Measurements from ENCODE around the gene ERBB4. TPM values are rescaled to one million over a fixed set of nuclear protein-coding genes. Genes with fewer than 3 reads are reported as not detected.

ERBB4 gene
- polyA plus RNA-seq (2011; rRNA removed) (not detected in 2 replicates), polyA plus RNA-seq (2017; fragmentation: RNase III; extraction: RNeasy Plus Mini Kit Qiagen cat#74134 plus additional on column Dnase treatment) (not detected in 3 replicates), polyA minus RNA-seq (2011; rRNA and poly(A)+ RNA removed) (not detected in 2 replicates)
- not detected in 2 replicates for polyA plus RNA-seq (2012; cell fraction: cytosol; rRNA removed)
- polyA plus RNA-seq (2012; cell fraction: nucleus; rRNA removed) = not detected in 2 replicates

DNA sequence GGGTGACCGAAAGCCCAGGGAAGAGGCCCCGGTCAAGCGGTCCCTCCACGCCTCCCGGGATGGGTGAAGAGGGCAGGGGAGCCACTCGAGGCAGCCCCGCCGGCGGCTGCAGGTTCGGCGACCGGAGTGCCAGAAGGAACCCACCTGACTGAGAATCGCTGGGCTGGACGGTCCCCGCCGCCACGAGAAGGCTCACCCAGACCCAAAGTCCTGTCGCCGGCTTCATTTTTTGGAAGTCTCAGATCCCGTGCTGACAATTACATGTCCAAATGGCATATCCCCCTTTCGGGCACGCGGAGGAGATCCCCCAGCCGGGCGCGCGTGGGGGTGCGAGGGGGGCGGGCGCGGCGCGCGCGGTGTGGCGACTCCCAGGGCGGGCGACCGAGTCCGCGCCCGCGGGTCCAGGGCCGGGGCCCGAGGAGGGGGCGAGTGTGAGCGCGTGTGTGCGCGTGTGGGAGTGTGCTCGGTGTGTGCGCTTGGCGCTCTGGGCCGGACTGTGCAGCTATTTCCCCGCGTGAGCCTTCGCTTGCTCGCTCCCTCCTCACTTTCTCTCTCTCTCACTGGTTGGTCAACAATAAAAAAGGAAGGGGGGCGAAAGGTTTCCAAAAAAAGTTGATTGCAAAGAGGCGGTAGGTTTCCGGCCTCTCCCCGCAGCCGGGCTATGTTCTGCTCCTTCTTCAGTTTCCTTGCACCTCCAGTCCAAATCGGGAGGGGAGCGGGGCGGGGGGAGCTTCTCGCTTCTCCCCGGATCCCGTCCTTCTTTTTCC, at the start of gene ERBB4:
Gene ERBB4 (minus strand): TSS at position 498 of the 767 bp plus-strand sequence. CDS start 272 bp downstream, at position 226.
- Histone ChIP-seq H3K4me2 (peak within 1 kb of the TSS; percentile 94), H3K4me3 (peak within 1 kb of the TSS; percentile 50), H3K9me3 (no peaks in the 10 kb centered on the region), H3K27ac (0 out of 6 replicates have a peak within 1 kb of the TSS, but pooled peaks of 1 of the 2 experiments have one; percentile 44), H3K4me1 (peaks cover 11% of the 10 kb centered on the region; the same call in 2 of the 3 replicates)
- TF ChIP-seq FOSL2 (IDR thresholded peaks at IDR 0.05) (no peak), FOSL2 (CRISPR knock-in tag; IDR thresholded peaks at IDR 0.05) (no peak), GATA3 (IDR thresholded peaks at IDR 0.05; ENCODE audit: borderline replicate concordance) (no peak), JUNB (IDR thresholded peaks at IDR 0.05) (no peak), KDM1A (IDR thresholded peaks at IDR 0.05; ENCODE audit: low read depth) (no peak), PHF8 (IDR thresholded peaks at IDR 0.05; ENCODE audit: borderline replicate concordance, low read depth) (no peak), ZSCAN20 (CRISPR knock-in tag; IDR thresholded peaks at IDR 0.05) (no peak), HOXB13 (CRISPR knock-in tag; IDR thresholded peaks at IDR 0.05; ENCODE audit: low read depth) (no peak), FOXS1 (CRISPR knock-in tag; IDR thresholded peaks at IDR 0.05) (no peak), CHD4 (IDR thresholded peaks at IDR 0.05; ENCODE audit: borderline replicate concordance) (no peak), KDM5A (IDR thresholded peaks at IDR 0.05) (no peak), RNF2 (IDR thresholded peaks at IDR 0.05; ENCODE audit: borderline replicate concordance, low read depth) (no peak), NPAS2 (CRISPR knock-in tag; IDR thresholded peaks at IDR 0.05; ENCODE audit: borderline replicate concordance) (no peak), HOXA7 (CRISPR knock-in tag; IDR thresholded peaks at IDR 0.05) (no peak), POLR2AphosphoS2 (conservative IDR thresholded peaks at IDR 0.05; ENCODE audit: low read length) (no peak), CBX2 (IDR thresholded peaks at IDR 0.05; ENCODE audit: borderline replicate concordance, low read depth) (no peak), SREBF2 (IDR thresholded peaks at IDR 0.05) (no peak)
- TF ChIP-seq, protein P1, sequence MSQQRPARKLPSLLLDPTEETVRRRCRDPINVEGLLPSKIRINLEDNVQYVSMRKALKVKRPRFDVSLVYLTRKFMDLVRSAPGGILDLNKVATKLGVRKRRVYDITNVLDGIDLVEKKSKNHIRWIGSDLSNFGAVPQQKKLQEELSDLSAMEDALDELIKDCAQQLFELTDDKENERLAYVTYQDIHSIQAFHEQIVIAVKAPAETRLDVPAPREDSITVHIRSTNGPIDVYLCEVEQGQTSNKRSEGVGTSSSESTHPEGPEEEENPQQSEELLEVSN (IDR thresholded peaks at IDR 0.05; ENCODE audit: borderline replicate concordance, low read depth) = no peak
- TF ChIP-seq, protein P2, sequence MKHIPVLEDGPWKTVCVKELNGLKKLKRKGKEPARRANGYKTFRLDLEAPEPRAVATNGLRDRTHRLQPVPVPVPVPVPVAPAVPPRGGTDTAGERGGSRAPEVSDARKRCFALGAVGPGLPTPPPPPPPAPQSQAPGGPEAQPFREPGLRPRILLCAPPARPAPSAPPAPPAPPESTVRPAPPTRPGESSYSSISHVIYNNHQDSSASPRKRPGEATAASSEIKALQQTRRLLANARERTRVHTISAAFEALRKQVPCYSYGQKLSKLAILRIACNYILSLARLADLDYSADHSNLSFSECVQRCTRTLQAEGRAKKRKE (CRISPR knock-in tag; IDR thresholded peaks at IDR 0.05; ENCODE audit: low read depth) = no peak
- TF ChIP-seq, protein P3, sequence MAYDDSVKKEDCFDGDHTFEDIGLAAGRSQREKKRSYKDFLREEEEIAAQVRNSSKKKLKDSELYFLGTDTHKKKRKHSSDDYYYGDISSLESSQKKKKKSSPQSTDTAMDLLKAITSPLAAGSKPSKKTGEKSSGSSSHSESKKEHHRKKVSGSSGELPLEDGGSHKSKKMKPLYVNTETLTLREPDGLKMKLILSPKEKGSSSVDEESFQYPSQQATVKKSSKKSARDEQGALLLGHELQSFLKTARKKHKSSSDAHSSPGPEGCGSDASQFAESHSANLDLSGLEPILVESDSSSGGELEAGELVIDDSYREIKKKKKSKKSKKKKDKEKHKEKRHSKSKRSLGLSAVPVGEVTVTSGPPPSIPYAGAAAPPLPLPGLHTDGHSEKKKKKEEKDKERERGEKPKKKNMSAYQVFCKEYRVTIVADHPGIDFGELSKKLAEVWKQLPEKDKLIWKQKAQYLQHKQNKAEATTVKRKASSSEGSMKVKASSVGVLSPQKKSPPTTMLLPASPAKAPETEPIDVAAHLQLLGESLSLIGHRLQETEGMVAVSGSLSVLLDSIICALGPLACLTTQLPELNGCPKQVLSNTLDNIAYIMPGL (CRISPR knock-in tag; IDR thresholded peaks at IDR 0.05; ENCODE audit: borderline replicate concordance) = no peak
- POLR2A ChIA-PET = no interaction called here
- no peak for DNase-seq (ENCODE audit: low read depth in 1 of 2, low spot score in 1 of 2)
- CTCF ChIA-PET = interaction anchor here (0.7 kb wide), 1 partner anchor 1052 kb away, joined by 3 read pairs; no protein-coding TSS in a partner anchor
- ATAC-seq = peak; percentile 25 to 42; a peak in 4 of 6 replicates
- FAIRE-seq = no peak
- WGBS (ENCODE audit: missing lambda C conversion rate) = 3% methylated on average over 37 of the region's 69 CpGs

DNA sequence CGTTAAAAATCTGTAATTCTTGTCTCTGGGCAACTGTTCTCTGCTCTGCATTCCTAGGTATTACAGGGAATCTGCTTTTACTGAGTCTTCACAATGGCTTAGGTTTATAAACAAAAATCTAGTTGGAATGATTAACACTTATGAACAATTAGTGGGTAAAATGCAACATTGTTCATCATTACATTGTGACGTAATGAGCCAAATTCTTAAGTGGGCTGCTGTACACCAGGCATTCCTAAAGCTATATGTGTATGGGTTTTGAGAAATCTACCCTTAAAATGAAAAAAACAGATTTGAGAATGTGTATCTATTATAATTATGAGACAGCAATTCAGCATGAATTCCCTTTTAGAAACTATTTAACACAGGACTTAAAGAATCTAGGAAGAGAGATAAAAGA, 41.5 kb upstream of the ERBB4 start:
- H3K4me3 ChIP-seq = no peak overlapping the region
- TF ChIP-seq SREBF2 (IDR thresholded peaks at IDR 0.05) (no peak), CEBPB (IDR thresholded peaks at IDR 0.05) (no peak)
- DNase-seq (ENCODE audit: low read depth in 1 of 2, low spot score in 1 of 2) = no peak
- no peaks in the 10 kb centered on the region for H3K9me3 ChIP-seq
- no peak overlapping the region for H3K4me2 ChIP-seq
- ChIA-PET CTCF (no interaction called here), POLR2A (no interaction called here)
- WGBS (ENCODE audit: missing lambda C conversion rate) = 21% methylated on average over 2 of the region's 2 CpGs
- H3K4me1 ChIP-seq = no peaks in the 10 kb centered on the region
- ATAC-seq = no peak
- FAIRE-seq = no peak
- no peak overlapping the region for H3K27ac ChIP-seq
